ENCODE results near the gene ZNRD2.

ZNRD2 gene

GRCh38 chr11:65538232-65538914 lies 31.9 kb upstream of the ZNRD2 start:
- Histone ChIP-seq H3K4me3 (ENCODE audit: low read depth, low read length) (no peak overlapping the region), H3K27ac (no peak overlapping the region), H3K36me3 (replicated peaks) (peaks cover 80% of the 10 kb centered on the region), H3K27me3 (replicated peaks) (no peaks in the 10 kb centered on the region)
- no peak for TF ChIP-seq CTCF (IDR thresholded peaks at IDR 0.05; ENCODE audit: low read depth, low read length, missing control alignments)
- in situ Hi-C loops (cut with HindIII; ENCODE audit: low pct_ligation_motif_present, low sequenced_read_pairs), result no loop called here
- DNase-seq, result no peak

GRCh38 chr11:65538915-65539743 lies 31.1 kb upstream of the ZNRD2 start:
- no peak for TF ChIP-seq CTCF (IDR thresholded peaks at IDR 0.05; ENCODE audit: low read depth, low read length, missing control alignments)
- H3K27me3 ChIP-seq (replicated peaks), result no peaks in the 10 kb centered on the region
- H3K4me3 ChIP-seq (ENCODE audit: low read depth, low read length), result no peak overlapping the region
- H3K36me3 ChIP-seq (replicated peaks), result peaks cover 81% of the 10 kb centered on the region
- no peak for DNase-seq
- no peak overlapping the region for H3K27ac ChIP-seq
- in situ Hi-C loops (cut with HindIII; ENCODE audit: low pct_ligation_motif_present, low sequenced_read_pairs), result no loop called here

- in situ Hi-C loops (cut with HindIII; ENCODE audit: low pct_ligation_motif_present, low sequenced_read_pairs), result no loop called here
- no peaks in the 10 kb centered on the region for H3K27me3 ChIP-seq (replicated peaks)
- DNase-seq, result no peak
- H3K4me3 ChIP-seq (ENCODE audit: low read depth, low read length), result peak overlapping the region; percentile 45
- TF ChIP-seq CTCF (IDR thresholded peaks at IDR 0.05; ENCODE audit: low read depth, low read length, missing control alignments), result no peak
- H3K27ac ChIP-seq, result peak overlapping the region; percentile 30
- peaks cover 82% of the 10 kb centered on the region for H3K36me3 ChIP-seq (replicated peaks)
Observed at GRCh38 chr11:65539744-65540289, 30.5 kb upstream of the ZNRD2 start.

GRCh38 chr11:65540290-65541092 lies 29.8 kb upstream of the ZNRD2 start:
- in situ Hi-C loops (cut with HindIII; ENCODE audit: low pct_ligation_motif_present, low sequenced_read_pairs), result no loop called here
- DNase-seq, result peak; percentile 79
- peak; percentile 85 for TF ChIP-seq CTCF (IDR thresholded peaks at IDR 0.05; ENCODE audit: low read depth, low read length, missing control alignments)
- Histone ChIP-seq H3K27me3 (replicated peaks) (no peaks in the 10 kb centered on the region), H3K27ac (peak overlapping the region; percentile 30), H3K4me3 (ENCODE audit: low read depth, low read length) (peak overlapping the region; percentile 45), H3K36me3 (replicated peaks) (peaks cover 82% of the 10 kb centered on the region)

- in situ Hi-C loops (cut with HindIII; ENCODE audit: low pct_ligation_motif_present, low sequenced_read_pairs), result no loop called here
- peak overlapping the region; percentile 30 for H3K27ac ChIP-seq
- peak overlapping the region; percentile 44 for H3K4me3 ChIP-seq (ENCODE audit: low read depth, low read length)
- H3K36me3 ChIP-seq (replicated peaks), result peaks cover 82% of the 10 kb centered on the region
- no peak for DNase-seq
- no peak for TF ChIP-seq CTCF (IDR thresholded peaks at IDR 0.05; ENCODE audit: low read depth, low read length, missing control alignments)
- H3K27me3 ChIP-seq (replicated peaks), result no peaks in the 10 kb centered on the region
Observed at GRCh38 chr11:65541093-65541982, 28.9 kb upstream of the ZNRD2 start.

Data from brain microvascular endothelial cell (primary cell).